BJ (cell line): ENCODE data around the gene PRRT2. TPM values are rescaled to one million over a fixed set of nuclear protein-coding genes. Genes with fewer than 3 reads are reported as not detected.
A peak's percentile ranks its signal among the peaks of the same experiment; 100 is the strongest.
"Not testable (repeated sequence)": the region's sequence is repeated elsewhere in the genome, so short reads cannot be mapped to it uniquely, and the experiment has no call there.

Experiments
- CTCF ChIA-PET: fragments of 350-600 bp; formaldehyde crosslinking; extraction: SDS; loops from one replicate; lab custom pipeline; 2021; ENCODE audit warnings: antibody characterized with exemption, inconsistent platforms; lab: Yijun Ruan, JAX
- POLR2A ChIA-PET: fragments of 300-600 bp; sonication (Branson Sonifier 250); formaldehyde crosslinking; extraction: SDS; loops from one replicate; lab custom pipeline; 2021; ENCODE audit warnings: antibody characterized with exemption; lab: Charles Lee
- DNase-seq: peaks from one replicate; pipeline ENCODE4 v3.0.0-alpha.2; 2011; ENCODE audit warnings: low read depth
- H3K27me3 ChIP-seq: 2 replicates; pipeline ENCODE4 v1.6.0; 2011; ENCODE audit warnings: low read length; ENCODE audit not compliant: control insufficient read depth, insufficient read depth
- H3K36me3 ChIP-seq: 2 replicates; pipeline ENCODE4 v1.5.1; 2011; ENCODE audit warnings: low read length; ENCODE audit not compliant: control insufficient read depth, insufficient read depth
- H3K4me3 ChIP-seq: 2 replicates; pipeline ENCODE4 v1.5.1; 2011; ENCODE audit warnings: low read depth, mild to moderate bottlenecking, control low read depth, low read length
- polyA plus RNA-seq: library from polyadenylated mRNA; depleted of rRNA; stranded (reverse); fragments of >200 nt; gene quantifications from 2 replicates; pipeline ENCODE4 v1.2.3, GENCODE V29; 2011
- TF ChIP-seq, protein P1 (sequence below): IDR thresholded peaks from 2 replicates; pipeline ENCODE4 v1.5.1; 2011; ENCODE audit warnings: low read depth, mild to moderate bottlenecking, control low read depth, inconsistent platforms, low read length, moderate library complexity; ENCODE audit not compliant: insufficient read depth

The PRRT2 gene
- polyA plus RNA-seq, 1 experiment, result 7.6 TPM

GRCh38 chr16:29789775-29790182 lies 22.2 kb upstream of the PRRT2 start:
- H3K27me3 ChIP-seq, result no peaks in the 10 kb centered on the region
- CTCF ChIA-PET, result interaction anchor here (1.0 to 2.2 kb wide), 19 partner anchors 9 to 155 kb away, joined by 3 to 35 read pairs (median 4); partner anchors contain the start of genes MVP and PAGR1
- H3K4me3 ChIP-seq, result peak overlapping the region; percentile 58
- TF ChIP-seq, protein P1, sequence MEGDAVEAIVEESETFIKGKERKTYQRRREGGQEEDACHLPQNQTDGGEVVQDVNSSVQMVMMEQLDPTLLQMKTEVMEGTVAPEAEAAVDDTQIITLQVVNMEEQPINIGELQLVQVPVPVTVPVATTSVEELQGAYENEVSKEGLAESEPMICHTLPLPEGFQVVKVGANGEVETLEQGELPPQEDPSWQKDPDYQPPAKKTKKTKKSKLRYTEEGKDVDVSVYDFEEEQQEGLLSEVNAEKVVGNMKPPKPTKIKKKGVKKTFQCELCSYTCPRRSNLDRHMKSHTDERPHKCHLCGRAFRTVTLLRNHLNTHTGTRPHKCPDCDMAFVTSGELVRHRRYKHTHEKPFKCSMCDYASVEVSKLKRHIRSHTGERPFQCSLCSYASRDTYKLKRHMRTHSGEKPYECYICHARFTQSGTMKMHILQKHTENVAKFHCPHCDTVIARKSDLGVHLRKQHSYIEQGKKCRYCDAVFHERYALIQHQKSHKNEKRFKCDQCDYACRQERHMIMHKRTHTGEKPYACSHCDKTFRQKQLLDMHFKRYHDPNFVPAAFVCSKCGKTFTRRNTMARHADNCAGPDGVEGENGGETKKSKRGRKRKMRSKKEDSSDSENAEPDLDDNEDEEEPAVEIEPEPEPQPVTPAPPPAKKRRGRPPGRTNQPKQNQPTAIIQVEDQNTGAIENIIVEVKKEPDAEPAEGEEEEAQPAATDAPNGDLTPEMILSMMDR, result no peak
- POLR2A ChIA-PET, result no interaction called here
- no peak for DNase-seq
- H3K36me3 ChIP-seq, result no peaks in the 10 kb centered on the region

GRCh38 chr16:29790183-29790948 lies 21.6 kb upstream of the PRRT2 start, which contains the start of gene KIF22:
Gene KIF22 (plus strand): TSS chr16:29790751. CDS start chr16:29790760, 9 bp downstream.
- TF ChIP-seq, protein P1, result peak; percentile 86
- ChIA-PET POLR2A (no interaction called here), CTCF (interaction anchor here (0.8 to 2.2 kb wide), 22 partner anchors 9 to 242 kb away, joined by 3 to 35 read pairs (median 4); partner anchors contain the start of genes MVP and PAGR1)
- peak; percentile 90 for DNase-seq
- peak within 1 kb of the TSS; percentile 85 for H3K4me3 ChIP-seq
- H3K27me3 ChIP-seq, result no peaks in the 10 kb centered on the region
- H3K36me3 ChIP-seq, result no peaks in the 10 kb centered on the region

- ChIA-PET POLR2A (no interaction called here), CTCF (interaction anchor here (0.8 to 2.2 kb wide), 17 partner anchors 8 to 241 kb away, joined by 3 to 35 read pairs (median 4); partner anchors contain the start of genes MVP and PAGR1)
- DNase-seq, result no peak
- peak overlapping the region; percentile 85 for H3K4me3 ChIP-seq
- TF ChIP-seq, protein P1, result no peak
- H3K36me3 ChIP-seq, result no peaks in the 10 kb centered on the region
- no peaks in the 10 kb centered on the region for H3K27me3 ChIP-seq
Observed at GRCh38 chr16:29790949-29791844, 20.8 kb upstream of the PRRT2 start.

GRCh38 chr16:29791845-29792807 lies 19.9 kb upstream of the PRRT2 start:
- POLR2A ChIA-PET, result no interaction called here

GRCh38 chr16:29793153-29793552 lies 18.8 kb upstream of the PRRT2 start:
- POLR2A ChIA-PET, H3K36me3 ChIP-seq, H3K27me3 ChIP-seq, H3K4me3 ChIP-seq, DNase-seq: not testable (repeated sequence)
- CTCF ChIA-PET, result interaction anchor here (1.2 kb wide), 1 partner anchor 8 kb away, joined by 3 read pairs; no protein-coding TSS in a partner anchor

More at GRCh38 chr16:29791845-29792807, 19.9 kb upstream of the PRRT2 start:
- Histone ChIP-seq H3K27me3 (no peaks in the 10 kb centered on the region), H3K4me3 (peak overlapping the region; percentile 85), H3K36me3 (peaks cover 1% of the 10 kb centered on the region)
- TF ChIP-seq, protein P1, result no peak
- CTCF ChIA-PET, result no interaction called here
- no peak for DNase-seq
